ENCODE data around the gene ME2.

- TF ChIP-seq FOXP2 (optimal IDR thresholded peaks at IDR 0.05; ENCODE audit: borderline replicate concordance, extremely low read depth, extremely low read length, insufficient read depth), result no peak
- no peak for TF ChIP-seq TAF1 (IDR thresholded peaks at IDR 0.05; ENCODE audit: borderline replicate concordance, insufficient read depth, low read length)
These were observed 7.1 kb upstream of the ME2 start for GRCh38 chr18:50871846-50872245.
